RWPE2 (cell line): ENCODE results near the gene SOX13.

Experiments
- ATAC-seq: fragments of 200-7000 bp; cut with Tn5 transposase; 3 replicates; pipeline ENCODE4 v1.9.1; 2021; ENCODE audit warnings: low read depth
- DNase-seq: peaks from one replicate; pipeline ENCODE4 v3.0.0-alpha.2; 2020; ENCODE audit warnings: low spot score
- H3K27ac ChIP-seq: fragments of 450-650 bp; 2 replicates; pipeline ENCODE4 v1.5.1; 2017; ENCODE audit warnings: mild to moderate bottlenecking; ENCODE audit not compliant: poor library complexity, severe bottlenecking
- H3K27me3 ChIP-seq: fragments of 250-450 bp; sonication (Bioruptor Pico); 2 replicates; pipeline ENCODE4 v1.5.1; 2021; ENCODE audit warnings: mild to moderate bottlenecking, moderate library complexity; ENCODE audit not compliant: insufficient read depth, poor library complexity, severe bottlenecking
- H3K36me3 ChIP-seq: fragments of 250-450 bp; sonication (Bioruptor Pico); 2 replicates; pipeline ENCODE4 v1.5.1; 2020; ENCODE audit warnings: low read depth, mild to moderate bottlenecking, moderate library complexity
- H3K4me1 ChIP-seq: fragments of 250-450 bp; sonication (Bioruptor Pico); 2 replicates; pipeline ENCODE4 v1.5.1; 2021; ENCODE audit warnings: mild to moderate bottlenecking, moderate library complexity; ENCODE audit not compliant: insufficient read depth, poor library complexity, severe bottlenecking
- H3K4me3 ChIP-seq: fragments of 250-450 bp; sonication (Bioruptor Pico); 2 replicates; pipeline ENCODE4 v1.5.1; 2021; ENCODE audit warnings: mild to moderate bottlenecking, moderate library complexity; ENCODE audit not compliant: severe bottlenecking
- H3K9me3 ChIP-seq: fragments of 250-450 bp; sonication (Bioruptor Pico); 2 replicates; pipeline ENCODE4 v1.5.1; 2021; ENCODE audit warnings: mild to moderate bottlenecking, moderate library complexity; ENCODE audit not compliant: severe bottlenecking
- CTCF ChIP-seq: fragments of 450-650 bp; IDR thresholded peaks from one replicate; pipeline ENCODE4 v1.5.1; 2017; ENCODE audit warnings: mild to moderate bottlenecking, moderate library complexity; ENCODE audit not compliant: poor library complexity, severe bottlenecking

Gene SOX13

GRCh38 chr1:204121840-204122555 is 49.1 kb downstream of the SOX13 start:
- Histone ChIP-seq H3K4me1 (no peaks in the 10 kb centered on the region), H3K27ac (no peak overlapping the region), H3K27me3 (no peaks in the 10 kb centered on the region), H3K36me3 (peaks cover 54% of the 10 kb centered on the region), H3K9me3 (no peaks in the 10 kb centered on the region), H3K4me3 (no peak overlapping the region)
- no peak for TF ChIP-seq CTCF
- ATAC-seq = no peak
- DNase-seq = no peak

GRCh38 chr1:204123376-204123775 is 50.5 kb downstream of the SOX13 start:
- DNase-seq = no peak
- no peaks in the 10 kb centered on the region for H3K9me3 ChIP-seq
- H3K36me3 ChIP-seq = peaks cover 47% of the 10 kb centered on the region
- ATAC-seq = no peak
- H3K27me3 ChIP-seq = no peaks in the 10 kb centered on the region
- TF ChIP-seq CTCF = no peak
- no peak overlapping the region for H3K4me3 ChIP-seq
- peaks cover 3% of the 10 kb centered on the region for H3K4me1 ChIP-seq
- H3K27ac ChIP-seq = no peak overlapping the region

GRCh38 chr1:204124639-204125038 is 51.7 kb downstream of the SOX13 start:
- no peak overlapping the region for H3K4me3 ChIP-seq
- ATAC-seq = no peak
- no peaks in the 10 kb centered on the region for H3K9me3 ChIP-seq
- H3K36me3 ChIP-seq = peaks cover 34% of the 10 kb centered on the region
- TF ChIP-seq CTCF = no peak
- no peak for DNase-seq
- no peak overlapping the region for H3K27ac ChIP-seq
- no peaks in the 10 kb centered on the region for H3K27me3 ChIP-seq
- peaks cover 8% of the 10 kb centered on the region for H3K4me1 ChIP-seq

- ATAC-seq = no peak
- H3K4me1 ChIP-seq = peaks cover 20% of the 10 kb centered on the region
Measured at GRCh38 chr1:204125759-204126351, 52.9 kb downstream of the SOX13 start.

More at GRCh38 chr1:204125759-204126351, 52.9 kb downstream of the SOX13 start:
- no peaks in the 10 kb centered on the region for H3K27me3 ChIP-seq
- no peak overlapping the region for H3K4me3 ChIP-seq
- H3K9me3 ChIP-seq = no peaks in the 10 kb centered on the region
- peaks cover 30% of the 10 kb centered on the region for H3K36me3 ChIP-seq
- DNase-seq = no peak
- TF ChIP-seq CTCF = no peak
- H3K27ac ChIP-seq = no peak overlapping the region
